ENCODE measurements around the gene EEF2K.
"Not testable (repeated sequence)": the region's sequence is repeated elsewhere in the genome, so short reads cannot be mapped to it uniquely, and the experiment has no call there.

Gene EEF2K

GRCh38 chr16:22206013-22206841, at the start of gene EEF2K:
TSS of gene EEF2K (plus strand) at chr16:22206278. CDS start at chr16:22225730, 19,452 bp downstream.
- DNase-seq, result peak; percentile 90

GRCh38 chr16:22161401-22161800, 44.7 kb upstream of the EEF2K start:
- DNase-seq, result no peak

GRCh38 chr16:22161999-22162655, 44.0 kb upstream of the EEF2K start, which contains the start of gene SDR42E2:
TSS of gene SDR42E2 (plus strand) at chr16:22162506. CDS start at chr16:22165583, 3,077 bp downstream.
- DNase-seq, result peak; percentile 71

GRCh38 chr16:22162656-22163009, 43.4 kb upstream of the EEF2K start:
- DNase-seq, result no peak

- no peak for DNase-seq
These were observed 42.3 kb upstream of the EEF2K start for GRCh38 chr16:22163806-22164205.

- no peak for DNase-seq
These were observed 41.6 kb upstream of the EEF2K start for GRCh38 chr16:22164482-22164881.

GRCh38 chr16:22165508-22166285, 40.4 kb upstream of the EEF2K start:
- no peak for DNase-seq

GRCh38 chr16:22171953-22172352, 34.1 kb upstream of the EEF2K start:
- DNase-seq, result no peak

GRCh38 chr16:22172642-22173041, 33.4 kb upstream of the EEF2K start:
- not testable (repeated sequence) for DNase-seq

- no peak for DNase-seq
These were observed 31.4 kb upstream of the EEF2K start for GRCh38 chr16:22174642-22175041.

- DNase-seq, result no peak
These were observed 27.8 kb upstream of the EEF2K start for GRCh38 chr16:22177968-22178930.

GRCh38 chr16:22181426-22181825, 24.7 kb upstream of the EEF2K start:
- DNase-seq, result no peak

GRCh38 chr16:22181843-22182242, 24.2 kb upstream of the EEF2K start:
- DNase-seq, result no peak

- DNase-seq, result no peak
These were observed 22.7 kb upstream of the EEF2K start for GRCh38 chr16:22183335-22183734.

GRCh38 chr16:22183901-22184614, 22.0 kb upstream of the EEF2K start:
- DNase-seq, result peak; percentile 32

- DNase-seq, result no peak
These were observed 21.5 kb upstream of the EEF2K start for GRCh38 chr16:22184615-22184968.

- DNase-seq, result no peak
These were observed 19.6 kb upstream of the EEF2K start for GRCh38 chr16:22186517-22186916.

- no peak for DNase-seq
These were observed 17.8 kb upstream of the EEF2K start for GRCh38 chr16:22188267-22188594.

GRCh38 chr16:22188595-22189442, 17.3 kb upstream of the EEF2K start:
- peak; percentile 76 for DNase-seq

- no peak for DNase-seq
These were observed 16.5 kb upstream of the EEF2K start for GRCh38 chr16:22189473-22190080.
